K562 (cell line): Measurements from ENCODE around the gene ARHGAP8.

Experiments used
- HDGF ChIP-seq: fragments of 450-650 bp; IDR thresholded peaks from 2 replicates; pipeline ENCODE4 v1.6.1; 2016
- JUN ChIP-seq, 2 experiments: sonication (generic) in 1 of 2; formaldehyde crosslinking in 1 of 2; IDR thresholded peaks; 2 replicates each; pipeline versions ENCODE4 v1.6.1 to v1.8.0; 2012 to 2022; ENCODE audit warnings: borderline replicate concordance in 2 of 2, mild to moderate bottlenecking in 2 of 2, improper control_type of control experiment in 1 of 2, low read depth in 1 of 2, low read length in 1 of 2, missing genetic modification reagents in 1 of 2
- TEAD4 ChIP-seq, 2 experiments: sonication (generic) in 1 of 2; formaldehyde crosslinking in 1 of 2; IDR thresholded peaks; 2 replicates each; pipeline versions ENCODE4 v1.6.1 to v1.8.0; 2012 to 2022; ENCODE audit warnings: borderline replicate concordance in 1 of 2, inconsistent platforms in 1 of 2, low read length in 1 of 2, mild to moderate bottlenecking in 1 of 2, missing genetic modification reagents in 1 of 2
- TF ChIP-seq, protein P1 (sequence below), 3 experiments: IDR thresholded peaks in 2 of 3; conservative IDR thresholded peaks in 1 of 3; 2 replicates each; pipeline ENCODE4 v1.5.1; 2011 to 2012; ENCODE audit warnings: low read length in 3 of 3, mild to moderate bottlenecking in 3 of 3, control low read depth in 2 of 3, improper control_type of control experiment in 1 of 3, inconsistent platforms in 1 of 3, low read depth in 1 of 3, mixed read lengths in 1 of 3, moderate library complexity in 1 of 3; ENCODE audit not compliant: insufficient read depth in 2 of 3

DNA sequence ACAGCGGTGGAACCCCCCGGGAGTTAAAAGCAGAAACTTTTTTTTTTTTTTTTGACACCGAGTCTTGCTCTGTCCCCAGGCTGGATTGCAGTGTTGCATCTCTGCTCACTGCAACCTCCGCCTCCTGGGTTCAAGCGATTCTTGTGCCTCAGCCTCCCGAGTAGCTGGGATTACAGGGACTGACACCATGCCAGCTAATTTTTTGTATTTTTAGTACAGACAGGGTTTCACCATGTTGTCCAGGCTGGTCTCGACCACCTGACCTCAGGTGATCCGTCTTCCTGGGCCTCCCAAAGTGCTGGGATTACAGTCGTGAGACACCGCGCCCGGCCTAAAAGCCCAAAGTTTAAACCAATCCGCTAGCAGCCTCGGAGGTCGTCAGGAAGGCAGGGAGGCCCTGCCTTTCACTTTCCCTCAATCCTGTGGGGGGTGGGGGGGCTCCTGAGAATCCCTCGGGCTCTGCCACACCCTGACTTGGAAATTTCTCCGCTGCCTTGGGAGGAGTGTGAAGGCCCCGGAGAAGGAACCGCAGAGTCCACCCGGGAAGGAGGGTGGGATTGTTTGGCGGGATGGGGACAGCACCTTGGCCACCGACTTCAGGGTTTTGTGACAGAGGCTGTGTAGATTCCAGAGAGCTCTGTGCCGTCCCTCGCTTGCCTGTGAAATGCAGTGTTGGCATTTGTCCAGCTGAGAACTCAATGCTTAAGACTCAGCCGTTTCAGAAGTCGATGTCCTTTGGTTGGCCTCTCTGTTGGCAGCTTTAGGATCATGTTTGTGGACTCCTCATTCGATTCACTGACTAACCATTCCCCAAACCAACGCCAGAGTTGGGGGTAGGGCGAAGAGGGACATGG lies 1.0 kb downstream of the ARHGAP8 start:
- no peak for TF ChIP-seq TEAD4 (IDR thresholded peaks at IDR 0.05; ENCODE audit: low read length)
- TF ChIP-seq TEAD4 (CRISPR knock-in tag; IDR thresholded peaks at IDR 0.05; ENCODE audit: borderline replicate concordance): no peak
- no peak for TF ChIP-seq JUN (IDR thresholded peaks at IDR 0.05; ENCODE audit: borderline replicate concordance, low read depth, low read length)
- TF ChIP-seq JUN (CRISPR knock-in tag; IDR thresholded peaks at IDR 0.05; ENCODE audit: borderline replicate concordance): no peak
- TF ChIP-seq HDGF: no peak
- TF ChIP-seq, protein P1, sequence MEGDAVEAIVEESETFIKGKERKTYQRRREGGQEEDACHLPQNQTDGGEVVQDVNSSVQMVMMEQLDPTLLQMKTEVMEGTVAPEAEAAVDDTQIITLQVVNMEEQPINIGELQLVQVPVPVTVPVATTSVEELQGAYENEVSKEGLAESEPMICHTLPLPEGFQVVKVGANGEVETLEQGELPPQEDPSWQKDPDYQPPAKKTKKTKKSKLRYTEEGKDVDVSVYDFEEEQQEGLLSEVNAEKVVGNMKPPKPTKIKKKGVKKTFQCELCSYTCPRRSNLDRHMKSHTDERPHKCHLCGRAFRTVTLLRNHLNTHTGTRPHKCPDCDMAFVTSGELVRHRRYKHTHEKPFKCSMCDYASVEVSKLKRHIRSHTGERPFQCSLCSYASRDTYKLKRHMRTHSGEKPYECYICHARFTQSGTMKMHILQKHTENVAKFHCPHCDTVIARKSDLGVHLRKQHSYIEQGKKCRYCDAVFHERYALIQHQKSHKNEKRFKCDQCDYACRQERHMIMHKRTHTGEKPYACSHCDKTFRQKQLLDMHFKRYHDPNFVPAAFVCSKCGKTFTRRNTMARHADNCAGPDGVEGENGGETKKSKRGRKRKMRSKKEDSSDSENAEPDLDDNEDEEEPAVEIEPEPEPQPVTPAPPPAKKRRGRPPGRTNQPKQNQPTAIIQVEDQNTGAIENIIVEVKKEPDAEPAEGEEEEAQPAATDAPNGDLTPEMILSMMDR (IDR thresholded peaks at IDR 0.05 in 2 of 3, conservative IDR thresholded peaks at IDR 0.05 in 1 of 3; ENCODE audit: insufficient read depth in 2 of 3, low read depth in 1 of 3, low read length in 3 of 3): no peak
